Left ventricle myocardium inferior (tissue), 1 donor: ENCODE data around the gene ACACB. TPM values are rescaled to one million over a fixed set of nuclear protein-coding genes. Genes with fewer than 3 reads are reported as not detected.

Experiments used
- DNase-seq: peaks from one replicate; pipeline ENCODE4 v3.0.0-alpha.2; 2020
- H3K27ac ChIP-seq: fragments of 200-600 bp; replicated peaks from 2 replicates; pipeline ENCODE4 v1.8.0; 2021
- H3K27me3 ChIP-seq: fragments of 200-600 bp; 2 replicates; pipeline ENCODE4 v1.8.0; 2021; ENCODE audit warnings: low read depth
- H3K36me3 ChIP-seq: fragments of 200-600 bp; 2 replicates; pipeline ENCODE4 v1.8.0; 2021
- H3K4me1 ChIP-seq: fragments of 200-600 bp; 2 replicates; pipeline ENCODE4 v1.8.0; 2021
- H3K4me3 ChIP-seq: fragments of 200-600 bp; 2 replicates; pipeline ENCODE4 v1.8.0; 2021; ENCODE audit warnings: mild to moderate bottlenecking, moderate library complexity
- H3K9me3 ChIP-seq: fragments of 200-600 bp; replicated peaks from 2 replicates; pipeline ENCODE4 v1.8.0; 2021
- CTCF ChIP-seq: fragments of 200-600 bp; IDR thresholded peaks from 2 replicates; pipeline ENCODE4 v1.8.0; 2021; ENCODE audit warnings: antibody characterized with exemption, mild to moderate bottlenecking, borderline replicate concordance
- intact Hi-C: fragments of 100-400 bp; cut with micrococcal nuclease; formaldehyde crosslinking; loops from one replicate; pipeline ENCODE4 v1.11.0; 2022
- total RNA-seq: library from RNA; stranded (reverse); fragmentation: NEBNext Ultra II Directional; extraction: Animal tissue kit (Norgen Biotek cat#: 25700); gene quantifications from one replicate; pipeline ENCODE4 v1.2.1, GENCODE V29; 2021
- donor health status: DM: no; HTN: yes; CAD: no; lungs with severe emphysema.

ACACB gene
- total RNA-seq, 1 donor from 2014 or later, result 123 TPM

DNA sequence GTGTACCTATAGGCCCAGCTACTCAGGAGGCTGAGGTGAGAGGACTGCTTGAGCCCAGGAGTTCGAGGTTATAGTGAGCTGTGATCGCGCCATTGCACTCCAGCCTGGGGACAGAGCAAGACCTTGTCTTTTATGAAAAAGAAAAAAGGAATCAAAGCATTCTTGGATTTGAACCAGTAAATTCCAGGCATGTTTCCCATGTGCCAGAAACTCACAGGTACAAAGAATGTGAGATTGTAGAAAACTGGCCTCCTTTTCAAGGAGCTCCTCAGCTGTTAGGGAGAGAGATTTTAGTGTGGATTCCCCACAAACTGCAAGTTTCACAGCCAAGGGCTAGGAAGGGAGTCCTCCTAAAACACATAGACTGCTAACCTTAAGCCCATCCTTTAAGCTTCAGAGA, 97.7 kb downstream of the ACACB start:
- H3K4me3 ChIP-seq, result no peak overlapping the region
- no peak overlapping the region for H3K27ac ChIP-seq
- DNase-seq, result no peak
- TF ChIP-seq CTCF, result no peak
- no peaks in the 10 kb centered on the region for H3K27me3 ChIP-seq
- intact Hi-C loops, result no loop called here
- H3K36me3 ChIP-seq, result peaks cover 95% of the 10 kb centered on the region
- no peaks in the 10 kb centered on the region for H3K9me3 ChIP-seq
- no peaks in the 10 kb centered on the region for H3K4me1 ChIP-seq

DNA sequence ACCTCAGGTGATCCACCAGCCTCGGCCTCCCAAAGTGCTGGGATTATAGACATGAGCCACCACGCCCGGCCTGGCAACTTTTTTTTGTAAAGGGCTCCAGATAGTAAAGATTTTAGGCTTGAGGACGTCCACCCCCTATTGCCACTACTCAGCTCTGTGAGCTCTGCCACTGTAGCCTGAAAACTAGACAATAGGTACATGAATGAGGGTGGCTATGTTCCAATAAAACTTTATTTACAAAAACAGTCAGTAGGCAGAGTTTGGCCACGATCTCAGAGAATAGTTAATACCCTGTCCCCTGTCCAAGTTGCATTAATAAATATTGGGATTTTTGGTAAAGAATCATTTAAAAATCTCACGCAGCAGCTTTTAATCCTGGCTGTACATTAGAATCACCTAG, 102.6 kb downstream of the ACACB start:
- no peak for DNase-seq
- H3K4me1 ChIP-seq, result peaks cover 16% of the 10 kb centered on the region
- no peak overlapping the region for H3K4me3 ChIP-seq
- no peaks in the 10 kb centered on the region for H3K9me3 ChIP-seq
- H3K27me3 ChIP-seq, result no peaks in the 10 kb centered on the region
- TF ChIP-seq CTCF, result no peak
- H3K27ac ChIP-seq, result no peak overlapping the region
- intact Hi-C loops, result no loop called here
- peaks cover 100% of the 10 kb centered on the region for H3K36me3 ChIP-seq

DNA sequence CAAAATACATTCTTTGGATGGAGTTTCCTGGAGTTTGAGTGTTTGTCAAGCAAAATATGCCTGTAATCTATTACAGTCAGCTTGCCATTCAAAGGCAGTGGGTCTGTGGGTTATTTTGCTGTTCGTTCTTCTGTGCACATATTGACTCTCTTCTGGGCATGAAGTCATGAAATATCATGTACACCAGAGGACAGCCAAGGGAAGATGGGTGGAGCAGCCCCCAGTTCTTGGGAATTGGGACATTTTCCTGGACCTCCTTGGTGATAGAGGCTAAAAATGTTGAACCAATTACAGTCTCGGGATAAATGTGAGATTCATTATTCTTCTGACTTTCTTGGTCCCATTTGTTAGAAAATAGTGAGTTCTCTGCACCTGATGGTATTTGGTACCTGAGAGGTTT, 103.6 kb downstream of the ACACB start:
- intact Hi-C loops, result no loop called here
- H3K27me3 ChIP-seq, result no peaks in the 10 kb centered on the region
- H3K36me3 ChIP-seq, result peaks cover 100% of the 10 kb centered on the region
- no peaks in the 10 kb centered on the region for H3K9me3 ChIP-seq
- H3K27ac ChIP-seq, result no peak overlapping the region
- H3K4me3 ChIP-seq, result no peak overlapping the region
- DNase-seq, result no peak
- no peak for TF ChIP-seq CTCF
- peaks cover 16% of the 10 kb centered on the region for H3K4me1 ChIP-seq

DNA sequence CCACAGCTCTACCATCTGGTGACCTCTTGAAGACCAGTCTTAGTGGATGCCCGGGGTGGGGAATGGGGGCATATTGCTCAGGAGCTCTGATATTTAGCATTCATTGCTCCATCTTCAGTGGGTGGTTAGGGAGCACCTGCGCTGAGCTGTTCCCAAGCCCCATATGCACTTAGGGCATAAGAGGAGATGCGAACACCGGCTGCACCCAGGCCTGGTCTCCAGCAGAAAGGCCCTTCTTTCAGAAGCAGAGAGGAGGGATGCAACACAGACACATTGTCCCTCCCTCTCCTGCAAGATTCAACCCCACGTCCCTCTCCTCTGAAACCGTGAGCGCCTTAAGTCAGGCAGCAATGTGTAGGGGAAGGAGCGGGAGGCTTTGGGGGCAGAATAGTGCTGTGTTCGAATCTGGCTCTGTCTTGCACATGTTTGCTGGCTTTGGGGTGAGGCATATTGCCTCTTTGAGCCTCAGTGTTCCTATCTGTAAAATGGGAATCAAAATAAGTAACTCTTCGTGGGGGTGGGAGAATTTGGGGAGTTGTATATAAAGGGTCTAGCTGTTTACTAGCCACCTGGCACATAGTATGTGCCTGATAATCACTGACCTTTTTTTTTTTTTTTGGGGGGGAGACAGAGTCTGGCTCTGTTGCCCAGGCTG, 105.0 kb downstream of the ACACB start:
- Histone ChIP-seq H3K9me3 (no peaks in the 10 kb centered on the region), H3K4me3 (no peak overlapping the region), H3K27ac (peak overlapping the region; percentile 32), H3K4me1 (peaks cover 16% of the 10 kb centered on the region), H3K27me3 (no peaks in the 10 kb centered on the region), H3K36me3 (peaks cover 99% of the 10 kb centered on the region)
- intact Hi-C loops, result no loop called here
- no peak for TF ChIP-seq CTCF
- no peak for DNase-seq

- peak overlapping the region; percentile 32 for H3K27ac ChIP-seq
- no peak for TF ChIP-seq CTCF
Observed at GRCh38 chr12:109222062-109222461, 105.7 kb downstream of the ACACB start.

More at GRCh38 chr12:109222062-109222461, 105.7 kb downstream of the ACACB start:
- Histone ChIP-seq H3K27me3 (no peaks in the 10 kb centered on the region), H3K9me3 (no peaks in the 10 kb centered on the region), H3K4me3 (no peak overlapping the region), H3K4me1 (peaks cover 16% of the 10 kb centered on the region), H3K36me3 (peaks cover 99% of the 10 kb centered on the region)
- DNase-seq, result no peak
- intact Hi-C loops, result no loop called here
